GM06990 (cell line): Measurements from ENCODE around the gene TTC7B.

Experiments used
- DNase-seq: peaks from one replicate; pipeline ENCODE4 v3.0.0-alpha.2; 2011; ENCODE audit not compliant: insufficient read length; ENCODE audit errors: extremely low read depth
- H3K27me3 ChIP-seq: replicated peaks from 2 replicates; pipeline ENCODE4 v1.6.0; 2011; ENCODE audit warnings: low read length; ENCODE audit not compliant: control insufficient read depth, insufficient read depth
- H3K36me3 ChIP-seq: 2 replicates; pipeline ENCODE4 v1.5.1; 2011; ENCODE audit warnings: low read length; ENCODE audit not compliant: control insufficient read depth, insufficient read depth
- H3K4me3 ChIP-seq: replicated peaks from 2 replicates; pipeline ENCODE4 v1.5.1; 2011; ENCODE audit warnings: low read depth, mild to moderate bottlenecking, control low read depth, low read length
- CTCF ChIP-seq: IDR thresholded peaks from 2 replicates; pipeline ENCODE4 v1.5.1; 2011; ENCODE audit warnings: low read length, control low read depth, mild to moderate bottlenecking, inconsistent platforms; ENCODE audit not compliant: insufficient read depth, poor library complexity, severe bottlenecking

TTC7B gene

DNA sequence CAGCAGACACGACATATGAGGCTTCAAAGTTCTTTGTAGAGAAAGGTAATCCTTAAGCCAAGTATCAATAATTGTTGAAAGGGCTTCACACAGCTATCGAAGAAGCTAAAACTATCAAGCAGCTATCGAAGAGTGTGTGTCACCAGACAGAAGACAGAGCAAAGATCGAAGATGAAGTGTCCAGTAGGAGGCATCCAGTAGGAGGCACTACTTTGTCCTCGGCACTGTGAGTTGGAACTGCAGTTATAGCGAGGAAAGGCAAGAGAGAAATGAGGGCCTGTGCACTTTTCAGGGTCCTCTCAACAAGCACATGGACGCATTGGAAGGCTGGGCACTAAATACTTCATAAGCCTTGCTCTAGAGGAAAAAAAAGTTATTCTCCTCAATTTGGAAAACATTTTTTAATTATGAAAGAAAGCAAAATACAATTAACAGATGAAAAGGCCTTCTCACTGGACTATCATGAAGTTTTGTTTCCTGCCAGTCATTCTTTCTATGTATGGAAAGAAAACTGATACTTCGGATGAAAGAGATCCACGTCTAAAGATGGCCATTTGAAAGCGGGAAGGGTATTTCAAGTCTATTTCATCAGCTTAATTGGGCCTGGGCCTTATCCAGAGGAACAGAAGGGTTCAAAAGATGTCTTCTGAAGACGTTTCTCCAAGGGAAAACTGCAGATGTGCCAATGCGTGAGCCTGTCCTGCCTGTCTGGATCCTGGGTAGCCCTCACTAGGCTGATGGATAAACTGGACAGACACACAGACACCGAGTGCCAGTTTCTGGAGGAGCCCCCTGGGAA, 244.9 kb downstream of the TTC7B start:
- no peak for DNase-seq
- no peaks in the 10 kb centered on the region; the same call in 1 of the 2 replicates for H3K27me3 ChIP-seq
- H3K36me3 ChIP-seq = no peaks in the 10 kb centered on the region
- no peak for TF ChIP-seq CTCF
- no peak overlapping the region for H3K4me3 ChIP-seq

DNA sequence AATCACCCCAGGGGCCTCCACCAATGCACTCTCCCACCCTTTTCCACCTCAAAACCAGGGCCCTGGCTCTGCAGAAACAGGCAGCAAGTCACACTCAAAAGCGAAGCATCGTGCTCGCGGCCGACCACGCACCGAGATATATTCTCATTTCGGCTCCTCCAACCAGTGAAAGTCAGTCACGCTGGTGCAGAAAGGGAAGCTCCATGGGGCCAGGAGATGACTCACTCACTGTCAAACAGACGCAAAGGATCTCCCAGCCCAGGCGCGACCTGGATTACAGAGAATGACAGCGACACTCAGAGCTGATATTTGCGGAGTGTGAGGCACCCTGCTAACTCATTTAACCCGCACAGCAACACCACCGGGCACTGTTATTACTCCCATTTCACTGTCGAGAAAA, 245.8 kb downstream of the TTC7B start:
- DNase-seq = no peak
- H3K4me3 ChIP-seq = no peak overlapping the region
- no peaks in the 10 kb centered on the region for H3K36me3 ChIP-seq
- no peak for TF ChIP-seq CTCF
- H3K27me3 ChIP-seq = no peaks in the 10 kb centered on the region; the same call in 1 of the 2 replicates

GRCh38 chr14:90569606-90570387, 246.4 kb downstream of the TTC7B start:
- no peaks in the 10 kb centered on the region; the same call in 1 of the 2 replicates for H3K27me3 ChIP-seq
- no peak for TF ChIP-seq CTCF

GRCh38 chr14:90569201-90569600, 247.0 kb downstream of the TTC7B start:
- TF ChIP-seq CTCF = no peak

More at GRCh38 chr14:90569606-90570387, 246.4 kb downstream of the TTC7B start:
- Histone ChIP-seq H3K4me3 (no peak overlapping the region), H3K36me3 (no peaks in the 10 kb centered on the region)
- DNase-seq = no peak

GRCh38 chr14:90568405-90568804, 247.8 kb downstream of the TTC7B start:
- no peaks in the 10 kb centered on the region for H3K36me3 ChIP-seq
- no peak overlapping the region for H3K4me3 ChIP-seq
- no peak for DNase-seq
- no peaks in the 10 kb centered on the region; the same call in 1 of the 2 replicates for H3K27me3 ChIP-seq
- no peak for TF ChIP-seq CTCF

More at GRCh38 chr14:90569201-90569600, 247.0 kb downstream of the TTC7B start:
- Histone ChIP-seq H3K36me3 (no peaks in the 10 kb centered on the region), H3K27me3 (no peaks in the 10 kb centered on the region; the same call in 1 of the 2 replicates), H3K4me3 (no peak overlapping the region)
- no peak for DNase-seq
